LNCaP clone FGC (cell line): ENCODE measurements around the gene YKT6.

ENCODE experiments used
- DNase-seq: peaks from one replicate; pipeline ENCODE4 v3.0.0-alpha.2; 2011; ENCODE audit warnings: low read depth
- H3K4me3 ChIP-seq: 2 replicates; pipeline ENCODE4 v1.5.1; 2011; ENCODE audit warnings: mild to moderate bottlenecking, low read depth, low read length, control low read depth
- CTCF ChIP-seq: IDR thresholded peaks from 2 replicates; pipeline ENCODE4 v1.5.1; 2012; ENCODE audit warnings: mild to moderate bottlenecking; ENCODE audit not compliant: control insufficient read depth, insufficient read depth; ENCODE audit errors: extremely low read depth

The YKT6 gene

GRCh38 chr7:44188480-44189225, 12.1 kb upstream of the YKT6 start:
- H3K4me3 ChIP-seq: no peak overlapping the region
- DNase-seq: no peak
- no peak for TF ChIP-seq CTCF

GRCh38 chr7:44189286-44189992, 11.3 kb upstream of the YKT6 start, which contains the start of gene GCK:
Gene GCK, minus strand, starts transcription at chr7:44189439. Its CDS starts 486 bp downstream, at chr7:44188953.
- DNase-seq: no peak
- no peak within 1 kb of the TSS for H3K4me3 ChIP-seq
- no peak for TF ChIP-seq CTCF

- no peak overlapping the region for H3K4me3 ChIP-seq
- no peak for TF ChIP-seq CTCF
- no peak for DNase-seq
These were observed 10.5 kb upstream of the YKT6 start for GRCh38 chr7:44189993-44190872.

GRCh38 chr7:44191171-44191570, 9.6 kb upstream of the YKT6 start:
- no peak for TF ChIP-seq CTCF
- no peak for DNase-seq

GRCh38 chr7:44193011-44193802, 7.6 kb upstream of the YKT6 start:
- H3K4me3 ChIP-seq: no peak overlapping the region
- no peak for DNase-seq
- no peak for TF ChIP-seq CTCF

More at GRCh38 chr7:44191171-44191570, 9.6 kb upstream of the YKT6 start:
- H3K4me3 ChIP-seq: no peak overlapping the region

- DNase-seq: no peak
- H3K4me3 ChIP-seq: no peak overlapping the region
- TF ChIP-seq CTCF: no peak
These were observed 6.7 kb upstream of the YKT6 start for GRCh38 chr7:44194069-44194468.
